ENCODE data around the gene INSIG1.
A peak's percentile ranks its signal among the peaks of the same experiment; 100 is the strongest.

Gene INSIG1

DNA sequence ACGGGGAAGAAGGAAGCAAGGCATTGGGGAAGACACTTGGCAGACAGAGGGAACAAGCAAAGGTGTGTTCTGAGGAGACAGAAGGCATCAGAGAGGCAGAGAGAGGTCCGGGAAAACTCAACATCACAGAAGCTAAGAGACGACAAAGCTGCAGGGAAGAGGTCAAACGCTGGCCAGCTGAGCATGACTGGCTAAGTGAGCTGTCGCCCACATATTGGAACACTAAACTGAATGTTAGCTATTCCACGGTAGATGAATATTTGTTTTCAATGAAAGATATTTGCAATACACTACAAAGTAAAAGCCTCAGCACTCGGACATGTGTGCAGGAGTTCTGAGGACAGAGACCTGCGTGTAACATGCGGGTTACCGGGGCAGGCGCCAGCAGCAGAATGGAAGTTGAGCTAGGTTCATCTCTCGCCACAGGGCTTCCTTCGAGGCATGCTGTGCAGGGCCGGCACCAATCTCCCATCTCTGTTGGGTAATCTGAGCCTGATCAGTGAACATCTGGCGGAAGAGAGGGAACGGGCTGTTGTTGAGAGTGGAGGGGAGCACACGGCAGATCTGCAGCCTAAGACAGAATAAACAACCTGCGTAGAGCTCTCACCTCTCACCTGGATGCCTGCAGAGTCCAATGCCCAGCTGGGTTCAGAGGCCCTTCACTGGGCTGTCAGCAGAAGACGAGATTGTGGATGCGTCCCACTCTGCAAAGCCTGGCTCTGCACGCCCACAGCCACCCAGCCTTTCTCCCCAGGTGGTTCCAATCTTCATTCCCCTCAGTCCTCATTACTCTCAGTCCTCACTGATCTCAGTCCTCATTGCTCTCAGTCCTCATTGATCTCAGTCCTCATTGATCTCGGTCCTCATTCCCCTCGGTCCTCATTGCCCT lies 35.9 kb downstream of the INSIG1 start:
- DNase-seq: peak; percentile 90

DNA sequence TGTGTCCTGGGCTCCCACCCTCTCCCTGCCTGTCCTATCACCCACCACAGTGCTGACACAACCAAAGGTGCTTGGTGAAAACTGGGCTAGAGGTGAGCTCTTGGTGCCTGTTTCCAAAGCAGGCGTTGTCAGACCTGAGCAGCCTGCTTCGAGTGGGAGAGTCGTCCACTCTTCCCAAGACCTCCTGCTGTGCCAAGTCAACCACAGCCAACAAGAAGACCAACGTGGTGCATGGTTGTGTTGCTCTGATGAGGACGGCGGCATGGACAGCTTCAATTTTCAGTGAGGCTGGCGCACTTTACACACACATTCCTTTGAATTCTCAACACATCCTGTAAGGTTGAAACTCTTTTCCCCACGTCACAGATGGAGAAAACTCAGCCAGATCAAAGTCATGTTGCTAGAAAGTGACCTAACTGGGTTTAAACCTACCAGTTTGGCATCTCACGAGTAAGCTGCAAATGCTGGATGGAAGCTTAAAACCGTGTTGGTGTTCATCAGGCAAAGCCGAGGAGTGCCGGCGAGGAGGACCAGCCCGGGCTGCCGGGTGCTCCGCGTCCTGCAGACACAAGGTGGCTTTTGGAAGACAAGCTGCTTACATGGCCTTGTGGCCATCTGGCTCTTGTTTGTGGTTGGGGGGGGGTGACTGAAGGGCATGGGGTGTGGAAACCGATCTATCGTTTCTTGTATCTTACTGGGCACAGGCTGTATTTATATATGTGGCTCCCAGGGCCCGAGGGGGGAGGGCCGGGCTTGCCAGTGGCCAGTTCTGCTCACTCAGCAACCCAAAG lies 39.3 kb downstream of the INSIG1 start:
- DNase-seq: no peak

DNA sequence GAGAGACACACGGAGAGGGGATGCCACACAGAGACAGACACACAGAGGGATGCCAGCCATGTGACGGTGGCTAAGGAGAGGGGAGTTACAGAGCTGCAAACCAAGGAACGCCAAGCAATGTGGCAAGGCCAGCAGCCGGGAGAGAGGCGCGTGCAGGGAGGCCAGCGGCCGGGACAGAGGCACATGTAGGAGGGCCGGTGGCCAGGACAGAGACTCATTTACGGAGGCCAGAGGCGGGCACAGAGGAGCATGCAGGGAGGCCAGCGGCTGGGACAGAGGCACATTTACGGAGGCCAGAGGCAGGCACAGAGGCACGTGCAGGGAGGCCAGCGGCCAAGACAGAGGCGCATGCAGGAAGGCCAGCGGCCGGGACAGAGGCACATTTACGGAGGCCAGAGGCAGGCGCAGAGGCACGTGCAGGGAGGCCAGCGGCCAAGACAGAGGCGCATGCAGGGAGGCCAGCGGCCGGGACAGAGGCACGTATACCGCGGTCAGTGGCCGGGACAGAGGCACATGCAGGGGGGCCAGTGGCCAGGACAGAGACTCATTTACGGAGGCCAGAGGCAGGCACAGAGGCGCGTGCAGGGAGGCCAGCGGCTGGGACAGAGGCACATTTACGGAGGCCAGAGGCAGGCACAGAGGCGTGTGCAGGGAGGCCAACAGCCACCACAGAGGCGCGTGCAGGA lies 40.4 kb downstream of the INSIG1 start:
- DNase-seq: no peak

- DNase-seq: no peak
These were observed 41.1 kb downstream of the INSIG1 start for GRCh38 chr7:155338632-155339320.

DNA sequence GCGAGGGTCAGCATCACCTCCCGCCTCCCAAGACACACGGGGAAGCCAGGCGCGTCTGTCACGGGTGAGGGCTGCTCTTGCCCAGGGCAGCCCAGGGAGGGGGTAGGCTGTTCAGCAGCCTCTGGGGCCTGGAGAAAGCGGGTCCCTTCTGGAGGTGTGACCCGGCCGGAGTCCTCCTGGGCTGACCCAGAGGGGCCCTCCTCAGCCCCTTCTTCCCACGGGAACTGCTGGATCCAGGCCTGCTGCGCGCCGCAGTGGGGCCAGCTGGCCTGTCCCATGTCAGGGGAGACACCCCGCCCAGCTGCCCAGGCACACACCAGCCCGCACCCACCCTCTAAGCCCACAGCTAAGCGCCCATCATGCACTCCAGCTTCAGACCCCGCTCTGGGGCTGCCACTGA lies 41.8 kb downstream of the INSIG1 start:
- no peak for DNase-seq

DNA sequence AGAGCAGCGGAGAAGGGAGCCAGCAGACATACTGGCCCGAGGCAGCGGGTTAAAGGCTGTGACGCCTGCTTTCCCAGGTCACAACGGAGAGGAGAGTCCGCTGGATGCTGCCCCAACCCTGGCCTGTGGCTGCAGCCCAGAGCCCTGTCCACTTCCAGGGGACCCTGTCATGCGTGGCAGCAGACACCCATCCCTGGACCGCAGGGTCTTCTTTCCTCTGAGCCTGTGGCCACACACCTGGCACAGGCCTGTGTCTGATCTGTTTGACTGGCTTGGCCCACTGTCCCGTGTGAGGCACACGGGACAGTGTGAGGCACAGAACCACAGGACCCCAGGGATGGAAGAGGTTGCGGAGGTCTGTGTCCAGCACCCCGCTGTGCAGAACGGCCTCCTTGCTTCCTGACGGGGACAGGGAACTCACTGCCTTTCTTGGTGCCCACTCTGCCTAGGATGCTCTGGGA lies 42.4 kb downstream of the INSIG1 start:
- DNase-seq: no peak

DNA sequence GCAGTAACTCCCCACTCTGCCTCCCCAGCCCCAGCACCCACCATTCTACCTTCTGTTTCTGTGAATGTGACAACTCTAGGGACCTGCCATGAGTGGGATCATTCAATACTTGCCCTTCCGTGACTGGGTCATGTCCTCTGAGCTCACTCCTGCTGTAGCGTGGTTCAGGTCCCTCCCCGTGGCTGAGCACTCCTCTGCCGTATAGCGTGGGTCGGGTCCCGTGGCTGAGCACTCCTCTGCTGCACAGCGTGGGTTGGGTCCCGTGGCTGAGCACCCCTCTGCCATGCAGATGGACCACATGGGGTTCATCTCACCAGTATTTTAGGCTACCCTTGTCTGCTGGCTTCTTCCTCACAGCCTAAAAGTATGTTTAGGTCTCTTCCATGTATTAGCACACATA lies 43.0 kb downstream of the INSIG1 start:
- no peak for DNase-seq

DNA sequence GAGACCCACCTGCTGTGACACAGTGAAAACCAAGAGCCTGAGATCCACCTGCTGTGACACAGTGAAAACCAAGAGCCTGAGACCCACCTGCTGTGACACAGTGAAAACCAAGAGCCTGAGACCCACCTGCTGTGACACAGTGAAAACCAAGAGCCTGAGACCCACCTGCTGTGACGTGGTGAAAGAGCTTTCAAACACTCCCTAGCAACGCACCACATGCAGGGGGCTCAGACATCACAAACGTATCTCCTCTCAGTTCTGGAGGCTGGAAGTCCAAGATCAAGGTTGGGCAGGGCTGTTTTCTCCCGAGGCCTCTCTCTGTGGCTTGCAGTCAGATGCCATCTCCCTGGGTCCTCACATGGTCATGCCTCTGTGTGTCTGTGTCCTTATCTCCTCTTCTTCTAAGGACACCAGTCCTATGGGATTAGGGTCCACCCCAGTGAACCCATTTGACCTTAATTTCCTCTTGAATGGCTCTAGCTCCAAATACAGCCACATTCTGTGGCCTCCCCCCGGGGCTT lies 43.8 kb downstream of the INSIG1 start:
- peak; percentile 48 for DNase-seq

GRCh38 chr7:155342313-155342712 lies 44.6 kb downstream of the INSIG1 start:
- no peak for DNase-seq

GRCh38 chr7:155343150-155343549 lies 45.5 kb downstream of the INSIG1 start:
- no peak for DNase-seq

DNA sequence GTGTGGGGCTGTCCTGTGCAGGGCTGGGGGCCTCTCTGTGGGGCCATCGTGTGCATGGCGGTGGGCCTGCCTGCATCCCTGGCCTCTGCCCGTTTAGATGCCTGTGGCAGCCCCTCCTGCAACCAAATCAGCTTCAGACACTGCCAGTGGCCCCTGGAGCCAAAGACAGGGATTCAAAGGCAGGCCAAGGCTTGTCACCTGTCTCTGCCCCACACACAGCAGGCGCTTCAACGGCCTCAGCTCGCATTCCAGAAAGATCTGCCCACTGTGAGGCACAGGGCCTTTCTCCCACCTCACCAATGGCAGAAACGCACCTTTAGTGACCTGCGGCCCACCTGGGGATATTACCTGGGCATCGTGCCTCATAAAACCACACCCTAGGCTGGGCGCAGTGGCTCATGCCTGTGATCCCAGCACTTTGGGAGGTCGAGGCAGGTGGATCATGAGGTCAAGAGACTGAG lies 46.0 kb downstream of the INSIG1 start:
- no peak for DNase-seq

- DNase-seq: no peak
These were observed 46.6 kb downstream of the INSIG1 start for GRCh38 chr7:155344270-155344617.

- peak; percentile 75 for DNase-seq
These were observed 47.1 kb downstream of the INSIG1 start for GRCh38 chr7:155344618-155345433.

DNA sequence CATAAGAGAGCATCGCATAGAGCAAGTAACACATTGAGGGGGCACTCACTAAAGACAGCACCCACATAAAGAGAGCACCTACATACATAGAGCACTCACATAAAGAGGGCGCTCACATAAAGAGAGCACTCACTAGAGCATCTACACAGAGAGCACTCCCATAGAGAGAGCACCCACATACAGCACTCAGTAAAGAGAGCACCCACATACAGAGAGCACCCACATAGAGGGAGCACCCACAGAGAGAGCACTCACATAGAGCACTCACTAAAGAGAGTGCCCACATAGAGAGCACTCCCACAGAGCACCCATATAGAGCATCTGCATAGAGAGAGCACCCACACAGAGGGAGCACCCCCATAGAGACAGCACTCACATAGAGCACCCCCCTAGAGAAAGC lies 47.8 kb downstream of the INSIG1 start:
- DNase-seq: no peak

- no peak for DNase-seq
These were observed 48.6 kb downstream of the INSIG1 start for GRCh38 chr7:155346285-155346684.

GRCh38 chr7:155348806-155349205 lies 51.1 kb downstream of the INSIG1 start:
- DNase-seq: no peak

GRCh38 chr7:155349601-155350331 lies 52.1 kb downstream of the INSIG1 start:
- DNase-seq: no peak

DNA sequence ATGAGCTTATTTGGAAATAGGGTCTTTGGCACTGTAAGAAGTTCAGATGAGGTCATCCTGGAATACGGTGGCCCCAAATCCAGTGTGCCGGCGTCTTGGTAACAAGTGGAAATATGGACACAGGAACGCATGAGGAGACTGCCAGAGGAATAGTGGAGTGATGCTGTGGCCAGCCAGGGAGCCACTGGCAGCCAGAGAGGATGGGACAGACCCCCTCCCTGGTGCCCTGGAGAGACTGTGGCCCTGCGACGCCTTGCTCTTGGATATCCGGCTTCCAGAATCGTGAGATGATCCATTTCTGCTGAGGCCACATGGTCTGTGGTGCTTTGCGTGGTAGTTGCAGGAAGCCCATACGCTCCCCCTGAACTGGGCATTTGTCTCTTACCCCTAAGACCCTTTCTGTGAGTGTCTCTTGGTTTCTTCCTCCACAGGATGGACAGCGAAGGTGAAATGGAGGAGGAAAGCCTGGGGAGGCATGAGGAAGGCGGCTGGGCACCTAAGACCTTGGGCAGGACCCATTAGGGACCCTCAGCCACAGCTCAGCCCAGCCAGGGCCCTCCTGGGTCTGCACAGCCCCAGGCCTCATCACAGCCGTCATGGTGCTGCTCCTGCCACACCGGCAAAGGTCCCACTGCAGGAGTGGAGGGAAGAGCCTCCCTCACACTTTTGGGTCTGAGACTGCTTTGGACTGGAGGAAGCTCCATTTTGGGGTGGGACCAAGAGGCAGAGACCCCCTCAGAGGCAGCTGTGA lies 53.6 kb downstream of the INSIG1 start:
- DNase-seq: no peak

DNA sequence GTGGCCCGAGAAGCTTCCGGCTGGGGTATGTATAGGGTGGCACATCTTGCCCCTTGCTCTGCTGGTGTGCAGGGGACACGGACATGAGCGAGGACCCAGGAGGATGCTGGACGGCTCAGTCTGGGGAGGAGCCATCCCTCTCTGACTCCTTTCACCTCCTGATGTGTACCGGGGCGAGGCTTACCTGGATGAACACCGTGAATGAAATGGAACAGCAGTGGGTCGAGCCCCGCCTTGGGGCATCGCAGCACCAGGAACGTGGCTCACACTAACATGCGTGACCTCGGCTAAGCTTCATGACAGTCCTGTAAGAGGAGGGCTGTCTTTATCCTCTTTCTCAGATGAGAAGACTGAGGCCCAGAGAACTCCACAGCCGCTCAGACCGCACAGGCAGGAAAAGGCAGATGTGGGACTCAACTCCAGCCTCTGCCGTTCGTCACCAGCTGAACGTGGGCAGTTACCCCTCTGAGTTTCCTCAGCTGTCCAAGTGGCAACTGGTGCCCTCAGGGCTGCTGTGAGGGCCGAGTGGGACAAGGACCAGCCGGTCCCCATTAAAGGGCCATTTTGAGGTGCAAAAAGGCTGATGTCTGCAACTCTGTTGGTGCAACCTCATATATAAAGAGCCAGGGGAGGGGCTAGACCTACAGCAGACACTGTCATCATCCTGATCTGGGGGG lies 54.5 kb downstream of the INSIG1 start:
- no peak for DNase-seq

- DNase-seq: no peak
These were observed 55.1 kb downstream of the INSIG1 start for GRCh38 chr7:155352753-155353115.

Measured in NCI-H2171 treated with DMSO at 0.1 percent for 48 hours (cell line).